Mesenchymal stem cell (in vitro differentiated cells and primary cell): Measurements from ENCODE around the gene COG3.
A peak's percentile ranks its signal among the peaks of the same experiment; 100 is the strongest.

Experiments
- DNase-seq: peaks from one replicate; pipeline ENCODE4 v3.0.0-alpha.2; 2013
- H2AFZ ChIP-seq: one replicate; pipeline ENCODE4 v1.6.1; 2013; ENCODE audit warnings: low read depth, mild to moderate bottlenecking, control low read depth, inconsistent platforms, low read length, moderate library complexity
- H2AK5ac ChIP-seq: 2 replicates; pipeline ENCODE4 v1.6.1; 2013; ENCODE audit warnings: low read length, moderate library complexity, mild to moderate bottlenecking, inconsistent platforms; ENCODE audit not compliant: severe bottlenecking
- H2BK120ac ChIP-seq: one replicate; pipeline ENCODE4 v1.6.1; 2013; ENCODE audit warnings: low read depth, mild to moderate bottlenecking, inconsistent platforms, low read length, moderate library complexity
- H2BK12ac ChIP-seq, 2 experiments: one replicate each; pipeline ENCODE4 v1.6.1; 2013; ENCODE audit warnings: inconsistent platforms in 2 of 2, low read length in 2 of 2, mild to moderate bottlenecking in 2 of 2, moderate library complexity in 2 of 2, control low read depth in 1 of 2
- H2BK15ac ChIP-seq: one replicate; pipeline ENCODE4 v1.6.1; 2013; ENCODE audit warnings: mild to moderate bottlenecking, low read depth, inconsistent platforms; ENCODE audit not compliant: poor library complexity, severe bottlenecking
- H2BK5ac ChIP-seq: 2 replicates; pipeline ENCODE4 v1.6.1; 2013; ENCODE audit warnings: low read depth, mild to moderate bottlenecking, low read length, control low read depth, inconsistent platforms; ENCODE audit not compliant: poor library complexity, severe bottlenecking
- H3K14ac ChIP-seq, 2 experiments: one replicate each; pipeline ENCODE4 v1.6.1; 2013; ENCODE audit warnings: inconsistent platforms in 2 of 2, low read length in 2 of 2, control low read depth in 1 of 2, mild to moderate bottlenecking in 1 of 2, moderate library complexity in 1 of 2
- H3K18ac ChIP-seq, 2 experiments: one replicate each; pipeline ENCODE4 v1.6.1; 2013; ENCODE audit warnings: inconsistent platforms in 2 of 2, low read length in 2 of 2, control low read depth in 1 of 2, low read depth in 1 of 2, mild to moderate bottlenecking in 1 of 2
- H3K23ac ChIP-seq, 2 experiments: one replicate each; pipeline ENCODE4 v1.6.1; 2013; ENCODE audit warnings: inconsistent platforms in 2 of 2, low read length in 2 of 2, mild to moderate bottlenecking in 2 of 2, moderate library complexity in 2 of 2, control low read depth in 1 of 2
- H3K27ac ChIP-seq: 2 replicates; pipeline ENCODE4 v1.5.1; 2013; ENCODE audit warnings: mild to moderate bottlenecking, moderate library complexity, low read length, control low read depth, inconsistent platforms; ENCODE audit not compliant: poor library complexity, severe bottlenecking
- H3K27me3 ChIP-seq, 2 experiments: 2 replicates each; pipeline versions ENCODE4 v1.6.1 to v1.7.0; 2013; ENCODE audit warnings: low read length in 2 of 2, mild to moderate bottlenecking in 2 of 2, moderate library complexity in 2 of 2, control low read depth in 1 of 2, inconsistent platforms in 1 of 2; ENCODE audit not compliant: control insufficient read depth in 1 of 2, insufficient read depth in 1 of 2
- H3K36me3 ChIP-seq, 2 experiments: 2 replicates each; pipeline versions ENCODE4 v1.6.1 to v1.7.0; 2013; ENCODE audit warnings: low read length in 2 of 2, control low read depth in 1 of 2, inconsistent platforms in 1 of 2, low read depth in 1 of 2, mild to moderate bottlenecking in 1 of 2; ENCODE audit not compliant: insufficient read depth in 2 of 2, control insufficient read depth in 1 of 2
- H3K4ac ChIP-seq, 2 experiments: one replicate each; pipeline ENCODE4 v1.6.1; 2013; ENCODE audit warnings: inconsistent platforms in 2 of 2, low read length in 2 of 2, mild to moderate bottlenecking in 2 of 2, moderate library complexity in 2 of 2, control low read depth in 1 of 2, low read depth in 1 of 2
- H3K4me1 ChIP-seq: 2 replicates; pipeline ENCODE4 v1.6.1; 2013; ENCODE audit warnings: low read depth, low read length, control low read depth; ENCODE audit not compliant: control insufficient read depth, insufficient read depth
- H3K4me2 ChIP-seq: 2 replicates; pipeline ENCODE4 v1.6.1; 2013; ENCODE audit warnings: low read length, mild to moderate bottlenecking, inconsistent platforms; ENCODE audit not compliant: poor library complexity, severe bottlenecking
- H3K4me3 ChIP-seq, 2 experiments: 2 replicates each; pipeline versions ENCODE4 v1.5.1 to v1.7.0; 2013; ENCODE audit warnings: low read length in 2 of 2, mild to moderate bottlenecking in 2 of 2, control low read depth in 1 of 2, low read depth in 1 of 2; ENCODE audit not compliant: insufficient read depth in 1 of 2
- H3K79me1 ChIP-seq: replicated peaks from 2 replicates; pipeline ENCODE4 v1.6.1; 2013; ENCODE audit warnings: mild to moderate bottlenecking, control low read depth, low read length, inconsistent platforms; ENCODE audit not compliant: poor library complexity, severe bottlenecking
- H3K9ac ChIP-seq: 2 replicates; pipeline ENCODE4 v1.7.0; 2013; ENCODE audit warnings: mild to moderate bottlenecking, low read length, moderate library complexity
- H3K9me3 ChIP-seq: 2 replicates; pipeline ENCODE4 v1.7.0; 2013; ENCODE audit warnings: mild to moderate bottlenecking, low read length; ENCODE audit not compliant: control insufficient read depth
- H4K8ac ChIP-seq: one replicate; pipeline ENCODE4 v1.6.1; 2013; ENCODE audit warnings: inconsistent platforms, mild to moderate bottlenecking, low read length, moderate library complexity
- H4K91ac ChIP-seq: one replicate; pipeline ENCODE4 v1.6.1; 2013; ENCODE audit warnings: mild to moderate bottlenecking, low read length, inconsistent platforms
- WGBS: methylation state at CpG from one replicate; pipeline ENCODE4 v1.1.7; 2013; ENCODE audit warnings: mixed read lengths; 5-methylcytosine and 5-hydroxymethylcytosine counted together

COG3 gene

GRCh38 chr13:45456196-45456972, 8.4 kb upstream of the COG3 start:
- 88% methylated on average over 2 of the region's 2 CpGs for WGBS
- Histone ChIP-seq H3K9me3 (no peaks in the 10 kb centered on the region), H3K27ac (peak overlapping the region; percentile 29), H3K14ac (no peak overlapping the region), H2BK120ac (no peak overlapping the region), H3K27me3 (no peaks in the 10 kb centered on the region), H2BK5ac (no peak overlapping the region), H3K36me3 (no peaks in the 10 kb centered on the region), H3K79me1 (no peaks in the 10 kb centered on the region), H2AK5ac (no peak overlapping the region), H3K4me1 (peaks cover 3% of the 10 kb centered on the region), H2AFZ (no peak overlapping the region), H3K4ac (peak overlapping the region in 1 of 2 experiments; percentile 11), H3K23ac (no peak overlapping the region), H2BK12ac (no peak overlapping the region), H3K4me3 (no peak overlapping the region), H2BK15ac (no peak overlapping the region), H3K9ac (no peak overlapping the region), H4K91ac (no peak overlapping the region), H3K18ac (no peak overlapping the region), H3K4me2 (no peak overlapping the region), H4K8ac (no peak overlapping the region)
- no peak for DNase-seq

DNA sequence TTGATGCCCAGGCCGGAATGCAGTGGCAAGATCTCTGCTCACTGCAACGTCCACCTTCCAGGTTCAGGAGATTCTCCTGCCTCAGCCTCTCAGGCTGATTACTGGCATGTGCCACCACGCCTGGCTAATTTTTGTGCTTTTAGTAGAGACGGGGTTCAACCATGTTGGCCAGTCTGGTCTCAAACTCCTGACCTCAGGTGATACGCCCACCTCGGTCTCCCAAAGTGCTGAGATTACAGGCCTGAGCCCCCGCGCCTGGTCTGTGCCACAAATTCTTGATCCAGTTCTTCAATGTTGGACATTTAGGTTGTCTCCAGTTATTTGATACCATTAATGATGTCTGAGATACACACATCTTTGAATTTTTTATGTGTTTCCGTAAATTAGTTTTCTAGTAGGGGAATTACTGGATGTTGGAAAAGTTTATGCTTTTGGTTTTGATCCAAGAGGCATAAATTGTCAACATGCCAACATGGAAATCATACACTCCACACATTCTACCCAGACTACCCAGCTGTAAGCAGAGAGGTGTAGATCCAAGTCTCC, 525 bp upstream of the COG3 start:
- Histone ChIP-seq H3K36me3 (peaks cover 0 to 7% of the 10 kb centered on the region in 2 experiments), H3K4me3 (peak overlapping the region in 1 of 2 experiments; percentile 94), H4K91ac (peak overlapping the region; percentile 80), H3K27me3 (no peaks in the 10 kb centered on the region), H2BK12ac (peak overlapping the region in 1 of 2 experiments; percentile 84), H3K27ac (peak overlapping the region; percentile 69), H2AFZ (no peak overlapping the region), H3K23ac (no peak overlapping the region), H2BK15ac (no peak overlapping the region), H2BK5ac (no peak overlapping the region), H3K18ac (peak overlapping the region; percentile 28 to 75), H3K4me2 (peak overlapping the region; percentile 52), H4K8ac (peak overlapping the region; percentile 94), H3K79me1 (no peaks in the 10 kb centered on the region), H3K9ac (peak overlapping the region; percentile 95), H2AK5ac (peak overlapping the region; percentile 74), H2BK120ac (no peak overlapping the region), H3K14ac (no peak overlapping the region), H3K9me3 (no peaks in the 10 kb centered on the region), H3K4me1 (peaks cover 11% of the 10 kb centered on the region), H3K4ac (peak overlapping the region; percentile 60 to 64)
- 96% methylated on average over 8 of the region's 9 CpGs for WGBS
- no peak for DNase-seq

GRCh38 chr13:45466359-45466758, 1.6 kb downstream of the COG3 start:
- H3K4me1 ChIP-seq = peaks cover 11% of the 10 kb centered on the region
- no peak overlapping the region for H3K14ac ChIP-seq
- no peak overlapping the region for H4K91ac ChIP-seq
- peak overlapping the region; percentile 95 for H3K9ac ChIP-seq
- no peak overlapping the region for H2AFZ ChIP-seq
- peak overlapping the region; percentile 68 for H3K4me2 ChIP-seq
- H2AK5ac ChIP-seq = no peak overlapping the region
- no peaks in the 10 kb centered on the region for H3K27me3 ChIP-seq
- no peak overlapping the region for H2BK120ac ChIP-seq
- no peak overlapping the region for H3K18ac ChIP-seq
- peaks cover 4 to 7% of the 10 kb centered on the region in 2 experiments for H3K36me3 ChIP-seq
- H3K27ac ChIP-seq = peak overlapping the region; percentile 52
- no peak overlapping the region for H2BK5ac ChIP-seq
- no peaks in the 10 kb centered on the region for H3K9me3 ChIP-seq
- H4K8ac ChIP-seq = no peak overlapping the region
- DNase-seq = no peak
- no peak overlapping the region for H3K23ac ChIP-seq
- H3K4me3 ChIP-seq = peak overlapping the region in 1 of 2 experiments; percentile 94
- H2BK15ac ChIP-seq = no peak overlapping the region
- H2BK12ac ChIP-seq = no peak overlapping the region
- WGBS = 95% methylated on average over 1 of the region's 4 CpGs
- H3K79me1 ChIP-seq = no peaks in the 10 kb centered on the region
- H3K4ac ChIP-seq = no peak overlapping the region

DNA sequence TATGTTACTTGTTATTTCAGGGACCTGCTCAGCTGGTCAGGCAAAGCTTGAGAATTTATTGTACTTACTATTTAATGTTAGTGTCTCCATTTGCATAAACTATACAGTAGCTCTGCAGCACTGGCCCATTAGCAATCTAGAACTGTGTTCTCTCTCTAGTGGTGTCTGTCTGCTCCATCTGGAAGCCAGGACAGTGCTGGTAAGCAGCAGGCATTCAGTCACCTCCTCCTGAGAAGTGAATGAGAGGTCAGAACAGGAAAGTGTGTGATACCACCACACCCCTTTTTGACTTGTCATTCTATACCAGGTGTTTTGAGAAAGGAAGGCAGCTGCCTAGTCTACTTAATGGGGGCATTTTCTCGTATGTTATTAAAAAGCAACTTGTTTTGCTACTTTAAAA, 3.9 kb downstream of the COG3 start:
- H4K91ac ChIP-seq = no peak overlapping the region
- H2BK5ac ChIP-seq = no peak overlapping the region
- H3K27me3 ChIP-seq = no peaks in the 10 kb centered on the region
- H3K4me2 ChIP-seq = no peak overlapping the region
- no peak overlapping the region for H2BK12ac ChIP-seq
- H4K8ac ChIP-seq = no peak overlapping the region
- no peak overlapping the region for H2AK5ac ChIP-seq
- H3K4me3 ChIP-seq = no peak overlapping the region
- no peak overlapping the region for H2BK15ac ChIP-seq
- H3K79me1 ChIP-seq = no peaks in the 10 kb centered on the region
- no peak overlapping the region for H2AFZ ChIP-seq
- no peak for DNase-seq
- H3K18ac ChIP-seq = no peak overlapping the region
- H3K9me3 ChIP-seq = no peaks in the 10 kb centered on the region
- H3K4me1 ChIP-seq = peaks cover 11% of the 10 kb centered on the region
- H3K23ac ChIP-seq = no peak overlapping the region
- no peak overlapping the region for H3K27ac ChIP-seq
- no peak overlapping the region for H3K4ac ChIP-seq
- H3K14ac ChIP-seq = no peak overlapping the region
- no peak overlapping the region for H2BK120ac ChIP-seq
- H3K9ac ChIP-seq = no peak overlapping the region
- H3K36me3 ChIP-seq = peaks cover 4 to 7% of the 10 kb centered on the region in 2 experiments
- WGBS = 93% methylated on average over 1 of the region's 1 CpG
